Measurements from ENCODE around the gene NBR1.
A peak's percentile ranks its signal among the peaks of the same experiment; 100 is the strongest.
"Not testable (repeated sequence)": the region's sequence is repeated elsewhere in the genome, so short reads cannot be mapped to it uniquely, and the experiment has no call there.

NBR1 gene

DNA sequence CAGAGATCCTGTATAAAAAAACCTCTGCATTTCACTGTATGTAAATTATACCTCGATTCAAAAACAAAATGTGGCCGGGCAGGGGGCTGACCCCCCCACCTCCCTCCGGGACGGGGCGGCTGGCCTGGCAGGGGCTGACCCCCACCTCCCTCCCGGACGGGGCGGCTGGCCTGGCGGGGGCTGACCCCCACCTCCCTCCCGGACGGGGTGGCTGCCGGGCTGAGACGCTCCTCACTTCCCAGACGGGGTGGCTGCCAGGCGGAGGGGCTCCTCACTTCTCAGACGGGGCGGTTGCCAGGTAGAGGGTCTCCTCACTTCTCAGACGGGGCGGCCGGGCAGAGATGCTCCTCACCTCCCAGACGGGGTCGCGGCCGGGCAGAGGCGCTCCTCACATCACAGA is 11.8 kb upstream of the NBR1 start:
- not testable (repeated sequence) for H3K79me2 ChIP-seq (ENCODE audit: control insufficient read depth, insufficient read depth, low read length, poor library complexity); H3K4me1 ChIP-seq (ENCODE audit: control insufficient read depth in 1 of 2, insufficient read depth in 2 of 2, low read length in 2 of 2); H2BK12ac ChIP-seq (ENCODE audit: low read length); H3K4ac ChIP-seq (ENCODE audit: low read depth, low read length); H2AK5ac ChIP-seq (ENCODE audit: low read length); H3K4me2 ChIP-seq (ENCODE audit: low read length); H2BK5ac ChIP-seq (ENCODE audit: low read depth, low read length, poor library complexity); DNase-seq; H3K27me3 ChIP-seq (ENCODE audit: insufficient read depth, low read length); H4K12ac ChIP-seq (ENCODE audit: low read depth, low read length); H3K23ac ChIP-seq (ENCODE audit: low read length); H3K18ac ChIP-seq (ENCODE audit: low read length); H2AFZ ChIP-seq (ENCODE audit: insufficient read depth, low read length, poor library complexity); H4K8ac ChIP-seq (ENCODE audit: low read depth, low read length); H3K27ac ChIP-seq (ENCODE audit: low read depth, low read length); H3K79me1 ChIP-seq (ENCODE audit: low read length); H3K14ac ChIP-seq (ENCODE audit: low read length); H3K4me3 ChIP-seq (ENCODE audit: low read depth, low read length); H4K91ac ChIP-seq (ENCODE audit: low read depth, low read length); H3K9ac ChIP-seq (ENCODE audit: low read length); H2BK120ac ChIP-seq (ENCODE audit: insufficient read depth, low read length, poor library complexity); H3K9me3 ChIP-seq (ENCODE audit: insufficient read depth, low read depth, low read length)
- H3K36me3 ChIP-seq (ENCODE audit: control insufficient read depth in 1 of 2, insufficient read depth in 2 of 2, low read length in 2 of 2): peaks cover 0 to 11% of the 10 kb centered on the region in 2 experiments
- no CpG with 5 or more reads among the region's 25 CpGs for WGBS (ENCODE audit: extremely low coverage, insufficient coverage, insufficient read length)

DNA sequence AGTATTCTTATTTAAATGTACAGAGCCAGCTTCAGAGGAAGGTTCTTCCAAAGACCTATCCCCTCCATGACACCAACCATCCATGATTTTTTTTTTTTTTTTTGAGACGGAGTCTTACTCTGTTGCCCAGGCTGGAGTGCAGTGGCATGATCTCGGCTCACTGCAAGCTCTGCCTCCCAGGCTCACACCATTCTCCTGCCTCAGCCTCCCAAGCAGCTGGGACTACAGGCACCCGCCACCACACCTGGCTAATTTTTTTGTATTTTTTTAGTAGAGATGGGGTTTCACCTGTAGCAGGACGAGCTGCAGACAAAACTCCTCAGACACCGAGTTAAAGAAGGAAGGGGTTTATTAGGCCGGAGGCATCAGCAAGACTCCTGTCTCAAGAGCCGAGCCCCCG is 11.1 kb upstream of the NBR1 start:
- H3K4me1 ChIP-seq (ENCODE audit: control insufficient read depth in 1 of 2, insufficient read depth in 2 of 2, low read length in 2 of 2); H3K4ac ChIP-seq (ENCODE audit: low read depth, low read length); H4K12ac ChIP-seq (ENCODE audit: low read depth, low read length); H3K9ac ChIP-seq (ENCODE audit: low read length); H3K79me1 ChIP-seq (ENCODE audit: low read length); H4K8ac ChIP-seq (ENCODE audit: low read depth, low read length); H2AFZ ChIP-seq (ENCODE audit: insufficient read depth, low read length, poor library complexity); H3K18ac ChIP-seq (ENCODE audit: low read length); H3K23ac ChIP-seq (ENCODE audit: low read length); H3K27me3 ChIP-seq (ENCODE audit: insufficient read depth, low read length); H2BK120ac ChIP-seq (ENCODE audit: insufficient read depth, low read length, poor library complexity); H3K9me3 ChIP-seq (ENCODE audit: insufficient read depth, low read depth, low read length); H3K79me2 ChIP-seq (ENCODE audit: control insufficient read depth, insufficient read depth, low read length, poor library complexity); H2AK5ac ChIP-seq (ENCODE audit: low read length); H2BK12ac ChIP-seq (ENCODE audit: low read length); DNase-seq; H2BK5ac ChIP-seq (ENCODE audit: low read depth, low read length, poor library complexity); H3K27ac ChIP-seq (ENCODE audit: low read depth, low read length); H3K4me3 ChIP-seq (ENCODE audit: low read depth, low read length); H3K14ac ChIP-seq (ENCODE audit: low read length); H3K4me2 ChIP-seq (ENCODE audit: low read length); H4K91ac ChIP-seq (ENCODE audit: low read depth, low read length): not testable (repeated sequence)
- whole genome bisulfite sequencing (ENCODE audit: extremely low coverage, insufficient coverage, insufficient read length): no CpG with 5 or more reads among the region's 8 CpGs
- peaks cover 0 to 14% of the 10 kb centered on the region in 2 experiments for H3K36me3 ChIP-seq (ENCODE audit: control insufficient read depth in 1 of 2, insufficient read depth in 2 of 2, low read length in 2 of 2)

DNA sequence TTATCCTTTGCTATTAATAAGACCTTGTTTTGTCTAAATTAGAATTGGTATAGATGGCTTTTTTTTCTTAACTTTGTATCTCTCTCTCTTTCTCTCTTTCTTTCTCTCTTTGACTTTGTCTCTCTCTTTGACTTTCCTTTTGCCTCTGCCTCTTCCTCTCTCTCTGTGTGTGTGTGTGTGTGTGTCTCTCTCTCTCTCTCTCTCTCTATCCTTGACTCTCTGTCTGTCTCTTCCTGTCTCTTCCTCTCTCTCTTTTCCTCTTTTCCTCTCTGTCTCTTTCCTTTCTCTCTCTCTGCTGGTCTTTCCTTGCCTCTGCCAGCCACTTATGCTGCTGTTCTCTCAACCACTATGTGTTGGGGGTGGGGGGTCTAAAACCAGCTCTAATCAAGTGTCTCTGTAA is 5.0 kb upstream of the NBR1 start:
- H3K9me3 ChIP-seq (ENCODE audit: insufficient read depth, low read depth, low read length): not testable (repeated sequence)

DNA sequence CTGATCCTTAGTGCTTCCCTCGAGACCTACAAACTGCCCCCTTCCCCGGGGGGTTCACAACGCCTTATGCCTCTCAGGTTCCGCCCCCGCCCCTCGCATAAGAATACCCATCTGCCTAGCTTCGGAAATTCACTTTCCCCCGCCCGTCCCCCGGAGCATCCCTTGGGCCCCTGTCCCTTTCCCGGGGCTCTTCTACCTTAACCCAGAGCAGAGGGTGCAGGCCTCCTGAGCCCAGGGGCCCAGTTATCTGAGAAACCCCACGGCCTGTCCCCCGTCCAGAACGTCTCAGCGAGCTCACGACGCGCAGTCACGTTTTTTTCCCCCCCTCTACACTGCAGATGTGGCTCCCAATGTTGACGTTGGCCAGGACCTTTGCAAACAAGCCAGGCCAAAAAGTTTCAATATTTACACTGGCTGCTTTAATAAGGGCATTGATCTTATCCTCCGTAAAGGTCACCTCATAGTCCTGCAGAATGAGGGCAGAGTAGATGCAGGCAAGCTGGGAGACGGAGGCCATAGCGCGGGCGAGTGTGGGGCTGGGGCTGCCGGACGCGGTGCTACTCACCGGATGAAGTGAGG is 1.4 kb upstream of the NBR1 start:
- Histone ChIP-seq H2BK120ac (ENCODE audit: insufficient read depth, low read length, poor library complexity) (peak overlapping the region; percentile 14), H4K12ac (ENCODE audit: low read depth, low read length) (peak overlapping the region; percentile 71), H2AFZ (ENCODE audit: insufficient read depth, low read length, poor library complexity) (peak overlapping the region; percentile 92), H3K79me1 (ENCODE audit: low read length) (peaks cover 11% of the 10 kb centered on the region), H3K27me3 (ENCODE audit: insufficient read depth, low read length) (no peaks in the 10 kb centered on the region), H3K4me1 (ENCODE audit: control insufficient read depth in 1 of 2, insufficient read depth in 2 of 2, low read length in 2 of 2) (peaks cover 4 to 5% of the 10 kb centered on the region in 2 experiments), H3K79me2 (ENCODE audit: control insufficient read depth, insufficient read depth, low read length, poor library complexity) (peaks cover 5% of the 10 kb centered on the region), H4K91ac (ENCODE audit: low read depth, low read length) (no peak overlapping the region), H3K4me2 (ENCODE audit: low read length) (peak overlapping the region; percentile 91), H3K27ac (ENCODE audit: low read depth, low read length) (peak overlapping the region; percentile 20), H3K23ac (ENCODE audit: low read length) (no peak overlapping the region), H4K8ac (ENCODE audit: low read depth, low read length) (peak overlapping the region; percentile 81), H2BK5ac (ENCODE audit: low read depth, low read length, poor library complexity) (no peak overlapping the region), H3K14ac (ENCODE audit: low read length) (peak overlapping the region; percentile 33), H3K9ac (ENCODE audit: low read length) (peak overlapping the region; percentile 11), H3K18ac (ENCODE audit: low read length) (peak overlapping the region; percentile 25), H2AK5ac (ENCODE audit: low read length) (no peak overlapping the region), H2BK12ac (ENCODE audit: low read length) (no peak overlapping the region), H3K4ac (ENCODE audit: low read depth, low read length) (peak overlapping the region; percentile 31), H3K36me3 (ENCODE audit: control insufficient read depth in 1 of 2, insufficient read depth in 2 of 2, low read length in 2 of 2) (peaks cover 0 to 5% of the 10 kb centered on the region in 2 experiments), H3K9me3 (ENCODE audit: insufficient read depth, low read depth, low read length) (no peaks in the 10 kb centered on the region), H3K4me3 (ENCODE audit: low read depth, low read length) (peak overlapping the region; percentile 94)
- peak in 1 of 2 donors; percentile 75 for DNase-seq
- no CpG with 5 or more reads among the region's 29 CpGs for WGBS (ENCODE audit: extremely low coverage, insufficient coverage, insufficient read length)

More for the DNA sequence above, 5.0 kb upstream of the NBR1 start:
- H3K36me3 ChIP-seq (ENCODE audit: control insufficient read depth in 1 of 2, insufficient read depth in 2 of 2, low read length in 2 of 2): peaks cover 0 to 10% of the 10 kb centered on the region in 2 experiments
- not testable (repeated sequence) for H3K9ac ChIP-seq (ENCODE audit: low read length); H2BK12ac ChIP-seq (ENCODE audit: low read length); H4K8ac ChIP-seq (ENCODE audit: low read depth, low read length); H3K4me2 ChIP-seq (ENCODE audit: low read length); H3K79me2 ChIP-seq (ENCODE audit: control insufficient read depth, insufficient read depth, low read length, poor library complexity); H3K18ac ChIP-seq (ENCODE audit: low read length); H3K4ac ChIP-seq (ENCODE audit: low read depth, low read length); H2AFZ ChIP-seq (ENCODE audit: insufficient read depth, low read length, poor library complexity); H2BK5ac ChIP-seq (ENCODE audit: low read depth, low read length, poor library complexity); H4K91ac ChIP-seq (ENCODE audit: low read depth, low read length); H3K14ac ChIP-seq (ENCODE audit: low read length); H3K79me1 ChIP-seq (ENCODE audit: low read length); H2BK120ac ChIP-seq (ENCODE audit: insufficient read depth, low read length, poor library complexity); H4K12ac ChIP-seq (ENCODE audit: low read depth, low read length); H2AK5ac ChIP-seq (ENCODE audit: low read length); H3K4me3 ChIP-seq (ENCODE audit: low read depth, low read length); H3K27ac ChIP-seq (ENCODE audit: low read depth, low read length); H3K27me3 ChIP-seq (ENCODE audit: insufficient read depth, low read length); H3K4me1 ChIP-seq (ENCODE audit: control insufficient read depth in 1 of 2, insufficient read depth in 2 of 2, low read length in 2 of 2); DNase-seq; H3K23ac ChIP-seq (ENCODE audit: low read length)

Measured in trophoblast cell (in vitro differentiated cells and primary cell).